NCI-H524 treated with DMSO at 0.1 percent for 48 hours (cell line): Measurements from ENCODE around the gene XPO5.
"Not testable (repeated sequence)": the region's sequence is repeated elsewhere in the genome, so short reads cannot be mapped to it uniquely, and the experiment has no call there.

ENCODE experiments used
- DNase-seq: peaks from one replicate; lab custom pipeline; 2025; lab: John Stamatoyannopoulos, UW

Gene XPO5

DNA sequence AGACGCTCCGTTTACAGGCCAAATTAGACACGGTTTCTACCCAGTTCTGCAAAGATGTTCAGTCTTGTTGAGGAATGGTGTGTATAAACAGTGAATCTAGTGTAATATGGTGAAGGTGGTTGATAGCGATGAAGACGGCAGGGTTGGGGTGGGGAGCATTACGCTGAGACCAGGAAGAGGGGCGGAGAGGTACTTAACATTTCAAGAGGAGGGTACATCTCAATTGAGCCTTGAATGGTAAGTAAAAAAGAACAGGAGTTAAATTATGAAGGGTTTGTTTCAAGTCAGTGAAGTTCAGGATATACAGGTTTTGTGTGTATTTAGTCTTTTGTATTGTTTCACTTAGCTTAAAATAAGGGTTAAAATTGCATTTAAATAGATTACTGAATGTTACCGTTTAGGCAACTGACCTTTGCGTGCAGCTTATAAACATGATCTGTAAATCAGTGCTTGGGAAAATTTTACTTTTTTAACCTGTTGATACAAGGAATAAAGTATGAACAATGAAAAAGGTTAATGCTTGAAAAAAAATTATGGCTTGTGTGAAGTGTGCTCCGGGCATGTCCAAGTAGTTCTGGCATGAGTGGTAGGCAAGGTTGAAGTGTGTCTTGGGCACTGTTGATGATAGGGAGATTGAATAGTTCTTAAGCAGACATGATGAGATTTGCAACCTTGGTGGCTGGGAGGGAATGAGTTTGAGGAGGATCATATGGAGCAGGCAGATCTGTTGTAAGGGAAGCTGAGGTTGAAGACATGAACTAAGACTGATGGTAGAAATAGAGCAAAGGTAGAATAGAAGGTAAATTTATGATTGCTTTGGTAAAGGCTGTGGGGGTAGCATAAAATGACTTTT, 58.1 kb downstream of the XPO5 start:
- no peak for DNase-seq

DNA sequence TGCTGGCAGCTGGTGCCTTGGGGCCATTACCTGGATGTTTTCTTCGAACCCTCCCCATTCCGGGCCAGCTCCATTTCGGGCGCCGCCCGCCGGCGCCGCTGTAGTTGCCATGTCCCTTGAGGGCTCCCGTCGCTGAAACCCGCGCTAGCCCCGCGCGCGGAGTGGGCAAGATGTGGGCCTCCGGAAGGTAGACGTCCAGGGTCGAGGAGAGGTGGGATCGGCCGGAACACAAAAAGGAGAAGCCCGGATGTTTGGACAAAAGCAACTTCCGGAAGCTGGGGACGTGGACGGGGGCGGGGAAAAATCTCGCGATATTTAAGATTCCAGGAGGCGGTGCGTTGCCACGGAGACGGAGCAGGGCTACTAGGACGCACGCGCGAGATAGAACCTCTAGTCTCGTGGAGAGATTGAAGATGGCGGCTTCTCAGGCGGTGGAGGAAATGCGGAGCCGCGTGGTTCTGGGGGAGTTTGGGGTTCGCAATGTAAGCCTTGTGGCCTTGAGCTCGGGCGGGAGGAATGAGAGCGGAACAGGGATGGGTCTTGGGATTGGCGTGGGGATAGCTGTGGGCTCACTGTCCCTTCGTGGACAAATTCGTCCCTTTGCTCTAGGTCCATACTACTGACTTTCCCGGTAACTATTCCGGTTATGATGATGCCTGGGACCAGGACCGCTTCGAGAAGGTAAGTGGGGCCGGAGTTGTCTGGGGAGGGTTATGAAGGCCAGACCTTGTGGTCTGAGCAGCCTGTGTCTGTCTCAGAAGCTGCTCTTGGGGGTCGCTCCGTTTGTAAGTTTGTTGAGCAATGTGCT, 58.9 kb downstream of the XPO5 start, which contains the start of the genes POLR1C and YIPF3:
Gene POLR1C (plus strand): TSS at position 393 of the 808 bp plus-strand sequence. CDS start 21 bp downstream, at position 414.
Gene YIPF3 (minus strand): TSS at position 230 of the 808 bp plus-strand sequence. CDS start 119 bp downstream, at position 111.
- peak; percentile 92 for DNase-seq

- DNase-seq: no peak
Observed at GRCh38 chr6:43516367-43516696, 59.5 kb downstream of the XPO5 start.

GRCh38 chr6:43515808-43516207, 60.0 kb downstream of the XPO5 start:
- no peak for DNase-seq

DNA sequence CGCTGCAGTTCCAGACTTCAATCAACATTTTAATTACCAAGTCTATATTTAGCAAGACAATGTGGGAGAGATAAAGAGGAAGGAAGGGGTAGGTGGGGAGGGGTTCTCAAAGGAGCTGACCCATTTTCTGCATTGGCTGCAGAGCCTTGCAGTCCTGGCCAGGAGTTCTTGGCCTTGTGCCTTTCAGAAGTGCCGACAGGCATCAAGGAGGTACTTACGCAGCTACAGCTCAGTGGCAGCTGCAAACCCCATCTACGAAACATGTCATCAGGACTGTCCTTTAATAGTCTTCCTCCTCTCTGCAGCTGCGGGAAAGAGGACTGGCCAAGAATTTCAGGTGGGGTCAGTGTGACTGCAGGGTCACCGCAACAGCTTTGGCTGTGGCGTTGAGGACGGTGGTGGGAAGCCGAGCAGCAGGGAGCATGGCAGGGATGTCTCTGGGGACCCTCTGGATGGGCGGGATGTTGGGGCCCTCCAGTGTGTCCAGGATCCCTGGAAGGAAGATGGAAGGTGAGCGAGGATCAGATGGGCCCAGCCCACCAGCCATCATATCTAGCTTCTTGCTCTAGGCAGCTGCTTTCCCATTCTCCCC, 63.9 kb downstream of the XPO5 start:
- no peak for DNase-seq

- DNase-seq: no peak
Observed at GRCh38 chr6:43510827-43511163, 65.0 kb downstream of the XPO5 start.

DNA sequence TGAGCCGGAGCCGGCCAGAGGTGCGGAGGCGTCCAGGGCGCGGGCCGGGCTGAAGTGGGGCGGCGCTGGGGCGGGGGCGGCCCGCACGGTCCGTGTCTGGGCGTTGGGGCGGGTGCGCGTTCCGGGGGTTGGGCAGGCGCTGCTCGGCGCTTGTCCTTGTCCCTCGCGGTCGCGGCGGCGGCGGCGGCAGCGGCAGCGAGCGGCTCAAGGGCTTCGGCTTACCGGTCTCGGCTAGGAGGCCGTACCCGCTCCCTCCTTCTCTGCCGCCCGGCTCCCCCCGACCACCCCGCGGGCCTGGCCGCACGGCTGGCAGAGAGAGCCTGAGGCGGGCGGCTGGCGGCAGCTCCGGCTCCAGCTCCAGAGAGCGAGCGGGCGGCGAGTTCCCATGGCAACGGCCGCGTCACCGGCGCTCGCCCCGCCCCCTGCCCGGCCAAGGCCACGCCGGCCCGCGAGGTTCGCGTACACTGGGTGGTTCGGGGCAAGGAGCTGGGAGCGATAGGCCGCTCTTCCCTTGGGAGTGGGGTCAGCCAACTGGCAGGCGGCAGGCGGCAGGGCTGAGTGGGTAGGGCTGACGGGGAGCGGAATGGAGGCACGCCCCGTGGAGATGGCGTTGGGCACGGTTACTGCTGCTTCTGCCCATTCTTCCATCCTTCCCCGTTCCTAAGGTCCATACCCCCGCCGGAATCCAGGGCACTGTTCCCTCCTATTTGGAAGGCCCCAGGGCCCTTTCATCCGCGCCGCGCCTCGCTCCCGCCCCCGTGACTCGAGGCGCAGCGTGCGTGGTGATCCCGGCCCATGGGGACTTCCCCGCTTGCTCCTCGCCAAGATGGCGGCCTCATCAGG, 65.6 kb downstream of the XPO5 start, which contains the start of gene LRRC73:
Gene LRRC73 (minus strand): TSS at position 363 of the 843 bp plus-strand sequence. CDS start 561 bp downstream, outside the sequence.
- no peak for DNase-seq

DNA sequence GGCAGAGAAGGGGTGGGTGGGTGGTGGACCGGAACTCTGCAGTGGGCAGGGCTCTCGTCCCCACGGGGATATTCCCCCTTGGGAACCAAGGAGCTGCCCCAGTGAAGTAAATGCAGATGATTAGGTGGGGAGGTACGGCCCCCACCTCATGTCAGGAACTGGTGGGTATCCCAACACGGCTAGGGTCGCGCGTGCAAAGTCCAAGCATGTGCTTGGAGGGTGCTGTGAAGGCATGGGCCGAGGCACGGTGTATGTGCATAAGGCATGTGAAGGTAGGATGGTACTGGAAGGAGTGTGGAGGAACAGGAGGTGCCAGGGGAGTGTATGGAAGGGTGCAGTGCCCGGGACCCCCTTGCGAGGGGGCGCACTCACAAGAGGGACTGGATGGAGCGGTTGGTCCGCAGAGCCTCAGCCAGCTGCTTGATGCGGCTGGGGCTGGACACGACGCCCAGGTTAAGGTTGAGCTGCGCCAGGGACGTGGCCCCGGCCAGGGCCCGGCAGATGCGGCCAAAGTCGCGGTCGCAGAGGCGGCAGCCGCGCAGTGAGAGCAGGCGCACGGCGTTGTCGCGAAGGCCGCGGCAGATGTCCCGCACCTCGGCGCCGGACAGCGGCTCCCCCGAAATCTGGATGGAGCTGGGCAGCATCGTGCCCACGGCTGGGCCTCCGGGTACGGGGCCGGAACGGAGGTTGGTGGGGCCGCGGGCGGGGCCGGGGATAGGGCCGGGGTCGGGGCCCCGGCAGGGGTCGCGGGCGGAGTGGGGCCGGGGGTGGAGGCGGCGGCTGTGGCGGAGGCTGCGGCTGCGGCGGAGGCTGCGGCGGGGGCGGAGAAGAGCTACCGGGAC, 66.5 kb downstream of the XPO5 start:
- DNase-seq: no peak

DNA sequence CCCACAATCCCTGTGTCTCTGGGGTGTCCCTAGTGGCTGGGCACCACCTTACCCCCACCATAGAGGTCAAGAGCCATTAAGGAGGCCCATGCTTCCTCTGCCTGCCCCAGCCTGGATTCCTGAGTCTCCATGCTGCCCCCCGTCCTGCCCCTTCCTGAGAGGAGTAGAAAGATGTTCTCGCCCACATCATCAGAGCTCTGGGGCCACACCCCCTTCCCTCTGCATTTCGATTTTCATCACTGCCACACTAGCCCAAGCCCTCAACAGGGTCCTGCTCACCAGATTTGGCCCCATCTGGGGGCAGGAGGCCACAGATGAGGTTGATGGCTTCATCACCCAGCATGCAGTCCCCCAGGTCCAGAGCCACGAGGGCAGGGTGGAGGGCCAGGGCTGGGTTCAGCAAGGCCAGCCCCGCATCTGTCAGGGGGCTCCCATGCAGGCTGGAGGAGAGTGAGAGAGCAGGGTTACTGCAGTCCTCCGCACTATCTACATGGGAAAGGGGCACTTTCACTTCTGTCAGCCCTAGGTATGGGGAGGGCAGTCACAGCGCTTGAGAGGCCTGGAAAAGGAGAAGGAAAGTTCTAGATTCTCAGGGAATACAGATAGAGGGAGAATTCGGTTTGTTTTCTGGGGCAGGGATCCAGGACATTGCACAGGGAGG, 67.2 kb downstream of the XPO5 start:
- no peak for DNase-seq

- no peak for DNase-seq
Observed at GRCh38 chr6:43506667-43507471, 69.0 kb downstream of the XPO5 start.

DNA sequence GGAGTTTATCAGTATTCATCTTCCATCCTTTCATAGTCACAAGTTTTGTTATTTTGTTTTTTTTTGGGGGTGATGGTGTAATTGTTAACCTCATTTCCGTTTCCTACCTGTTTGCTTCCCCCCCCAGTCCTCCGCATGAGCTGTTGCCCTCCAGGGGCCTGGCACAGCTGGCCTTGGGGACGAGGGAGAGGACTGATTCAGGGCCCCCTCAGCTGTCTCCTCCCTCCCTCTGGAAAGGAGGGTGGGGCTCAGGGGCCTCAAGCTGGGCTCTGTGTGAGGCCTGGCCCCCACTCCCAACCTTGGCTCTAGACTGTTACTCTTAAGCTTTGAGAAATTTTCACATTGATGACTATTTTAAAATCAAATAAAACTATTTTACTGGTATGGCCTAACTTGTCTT, 69.7 kb downstream of the XPO5 start:
- DNase-seq: no peak

GRCh38 chr6:43505718-43506117, 70.1 kb downstream of the XPO5 start:
- DNase-seq: no peak

DNA sequence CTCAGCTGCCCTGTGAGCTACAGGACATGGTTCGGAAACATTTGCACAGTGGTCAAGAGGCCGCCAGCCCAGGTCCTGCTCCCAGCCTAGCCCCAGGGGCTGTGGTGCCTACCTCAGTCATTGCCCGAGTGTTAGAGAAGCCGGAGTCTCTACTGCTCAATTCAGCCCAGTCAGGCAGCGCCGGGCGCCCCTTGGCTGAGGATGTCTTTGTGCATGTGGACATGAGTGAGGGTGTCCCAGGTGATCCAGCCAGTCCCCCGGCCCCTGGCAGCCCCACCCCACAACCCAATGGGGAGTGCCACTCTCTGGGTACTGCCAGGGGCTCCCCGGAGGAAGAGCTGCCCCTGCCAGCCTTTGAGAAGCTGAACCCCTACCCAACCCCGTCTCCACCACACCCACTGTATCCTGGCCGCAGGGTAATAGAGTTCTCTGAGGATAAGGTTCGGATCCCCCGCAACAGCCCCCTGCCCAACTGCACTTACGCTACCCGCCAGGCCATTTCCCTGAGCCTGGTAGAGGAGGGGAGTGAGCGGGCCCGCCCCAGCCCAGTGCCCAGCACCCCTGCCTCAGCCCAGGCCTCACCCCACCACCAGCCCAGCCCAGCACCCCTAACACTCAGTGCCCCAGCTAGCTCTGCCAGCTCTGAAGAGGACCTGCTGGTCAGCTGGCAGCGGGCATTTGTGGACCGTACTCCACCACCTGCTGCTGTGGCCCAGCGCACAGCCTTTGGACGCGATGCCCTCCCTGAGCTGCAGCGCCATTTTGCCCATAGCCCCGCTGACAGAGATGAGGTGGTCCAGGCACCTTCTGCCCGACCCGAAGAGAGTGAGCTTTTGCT, 70.9 kb downstream of the XPO5 start:
- no peak for DNase-seq

GRCh38 chr6:43503443-43503842, 72.4 kb downstream of the XPO5 start:
- no peak for DNase-seq

DNA sequence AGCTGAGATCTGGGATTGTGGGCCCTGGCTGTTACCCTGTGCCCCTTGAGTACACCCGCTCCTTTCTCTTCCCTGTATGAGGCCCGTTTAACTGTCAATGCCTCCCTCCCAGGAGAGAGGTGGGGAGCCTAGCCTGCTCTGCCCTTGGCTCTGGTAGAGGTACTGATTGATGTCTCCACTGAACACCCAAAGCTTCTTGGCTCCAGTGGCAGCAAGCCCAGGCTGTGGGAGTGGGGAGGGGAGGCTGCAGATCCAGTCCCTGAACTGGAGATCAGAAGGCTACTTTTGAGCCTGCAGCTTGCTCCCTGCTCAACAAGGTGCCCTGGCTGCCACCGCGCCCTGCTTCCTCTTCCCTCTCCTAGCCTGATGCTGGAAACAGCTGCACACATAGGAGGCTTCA, 73.2 kb downstream of the XPO5 start:
- no peak for DNase-seq

GRCh38 chr6:43500921-43501320, 74.9 kb downstream of the XPO5 start:
- no peak for DNase-seq

DNA sequence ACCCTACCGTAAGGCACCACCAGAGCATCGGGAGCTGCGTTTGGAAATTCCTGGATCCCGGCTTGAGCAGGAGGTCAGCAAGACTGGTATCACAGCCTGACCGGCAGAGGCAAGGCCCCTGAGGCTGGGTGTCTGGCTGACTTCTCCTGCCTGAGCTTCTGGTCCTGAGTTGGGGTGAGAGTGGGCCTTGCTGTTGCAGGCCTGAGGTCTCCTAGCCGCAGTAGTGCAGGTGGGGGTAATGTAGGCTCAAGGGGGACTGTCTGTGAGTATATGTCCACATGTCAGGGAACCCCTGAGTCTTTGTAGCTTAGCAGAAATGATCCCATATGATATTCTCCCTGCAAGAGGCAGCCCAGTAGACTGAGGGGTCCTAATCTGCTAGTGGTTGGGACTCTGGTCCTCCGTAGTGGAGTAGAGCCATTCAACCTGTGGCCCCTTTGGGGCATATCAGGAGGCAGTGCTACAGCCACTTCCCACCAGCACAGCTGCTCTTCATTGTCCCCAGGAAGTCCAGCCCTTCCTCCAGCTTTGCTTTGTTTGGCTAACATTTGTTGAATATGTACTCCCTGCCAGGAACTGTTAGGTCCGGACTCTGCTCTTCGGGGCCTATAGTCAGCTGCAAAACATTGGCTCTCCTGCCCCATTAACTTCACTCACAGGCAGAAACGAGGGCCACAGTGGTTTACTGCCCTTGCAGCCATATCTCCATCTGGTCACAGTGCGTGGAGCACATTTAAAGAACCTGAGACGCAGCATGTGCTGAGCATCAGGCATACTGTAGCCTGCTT, 76.6 kb downstream of the XPO5 start:
- DNase-seq: no peak

DNA sequence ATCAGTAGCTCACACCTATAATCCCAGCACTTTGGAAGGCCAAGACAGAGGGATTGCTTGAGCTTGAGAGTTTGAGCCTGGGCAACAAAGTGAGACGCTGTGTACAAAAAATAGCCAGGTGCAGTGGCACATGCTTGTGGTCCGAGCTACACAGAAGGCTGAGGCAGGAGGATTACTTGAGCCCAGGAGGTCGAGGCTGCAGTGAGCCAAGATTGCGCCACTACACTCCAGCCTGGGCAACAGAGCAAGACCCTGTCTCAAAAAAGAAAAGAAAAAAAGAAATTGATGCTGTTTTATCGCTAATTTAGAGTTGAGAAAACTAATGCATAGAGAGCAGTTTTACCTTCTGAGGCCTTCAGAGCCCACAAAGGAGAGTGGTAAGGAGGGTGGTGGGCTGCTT, 77.5 kb downstream of the XPO5 start:
- DNase-seq: not testable (repeated sequence)
